HepG2 (cell line): ENCODE data around the gene GFER. TPM values are rescaled to one million over a fixed set of nuclear protein-coding genes. Genes with fewer than 3 reads are reported as not detected.

Experiments used
- ETV5 ChIP-seq: IDR thresholded peaks from 2 replicates; pipeline ENCODE4 v1.6.1; 2018; ENCODE audit warnings: missing biosample characterization, missing genetic modification reagents, inconsistent platforms, borderline replicate concordance
- HCFC1 ChIP-seq: fragments of 150-350 bp; IDR thresholded peaks from 2 replicates; pipeline ENCODE4 v1.6.1; 2014; ENCODE audit warnings: low read depth, low read length
- HNRNPK ChIP-seq: fragments of 200-400 bp; formaldehyde crosslinking; IDR thresholded peaks from 2 replicates; pipeline ENCODE4 v1.6.1; 2018; ENCODE audit warnings: low read length, low read depth, moderate library complexity, mild to moderate bottlenecking; ENCODE audit not compliant: poor library complexity, severe bottlenecking
- HOXA3 ChIP-seq: sonication (generic); formaldehyde crosslinking; IDR thresholded peaks from 2 replicates; pipeline ENCODE4 v1.5.0; 2020; ENCODE audit warnings: missing genetic modification reagents
- KDM2A ChIP-seq: sonication (generic); formaldehyde crosslinking; IDR thresholded peaks from 2 replicates; pipeline ENCODE4 v1.4.0; 2020; ENCODE audit warnings: low read depth, missing genetic modification reagents, borderline replicate concordance
- KLF11 ChIP-seq: IDR thresholded peaks from 2 replicates; pipeline ENCODE4 v1.6.1; 2016; ENCODE audit warnings: missing compliant biosample characterization
- PHF20 ChIP-seq: sonication (generic); formaldehyde crosslinking; IDR thresholded peaks from 2 replicates; pipeline ENCODE4 v1.5.0; 2020; ENCODE audit warnings: mild to moderate bottlenecking, missing genetic modification reagents
- PHF21A ChIP-seq: sonication (generic); formaldehyde crosslinking; IDR thresholded peaks from 2 replicates; pipeline ENCODE4 v1.5.0; 2020; ENCODE audit warnings: mild to moderate bottlenecking, missing genetic modification reagents
- RBFOX2 ChIP-seq: fragments of 200-400 bp; formaldehyde crosslinking; IDR thresholded peaks from 2 replicates; pipeline ENCODE4 v1.6.1; 2017; ENCODE audit warnings: low read depth, mild to moderate bottlenecking, low read length
- REPIN1 ChIP-seq: sonication (generic); formaldehyde crosslinking; IDR thresholded peaks from 2 replicates; pipeline ENCODE4 v1.8.0; 2022; ENCODE audit warnings: missing genetic modification reagents, low read depth, mild to moderate bottlenecking, borderline replicate concordance
- ZBTB34 ChIP-seq: sonication (generic); formaldehyde crosslinking; IDR thresholded peaks from 2 replicates; pipeline ENCODE4 v1.8.0; 2022; ENCODE audit warnings: mild to moderate bottlenecking, missing genetic modification reagents
- ZBTB43 ChIP-seq: sonication (generic); formaldehyde crosslinking; conservative IDR thresholded peaks from 2 replicates; pipeline ENCODE4 v1.4.0; 2020; ENCODE audit warnings: missing genetic modification reagents
- ZNF430 ChIP-seq: sonication (generic); formaldehyde crosslinking; IDR thresholded peaks from 2 replicates; pipeline ENCODE4 v1.9.0; 2021; ENCODE audit warnings: mild to moderate bottlenecking, missing genetic modification reagents
- polyA plus RNA-seq, 8 experiments: library from polyadenylated mRNA; depleted of rRNA in 3 of 8; stranded (reverse) in 7 of 8; unstranded in 1 of 8; fragments of >200 nt; fragmentation: Illumina TruSeq in 4 of 8; extraction: Trizol in 4 of 8; gene quantifications; 2 replicates each; pipeline versions ENCODE4 v1.2.1 to v1.2.3, GENCODE V29; 2011 to 2016; ENCODE audit warnings: low read depth in 4 of 8, missing spikeins in 1 of 8, mixed read lengths in 1 of 8; ENCODE audit not compliant: insufficient read depth in 1 of 8
- total RNA-seq, 5 experiments: library from RNA; depleted of rRNA; stranded (reverse); fragments of >200 nt; fragmentation: Illumina TruSeq; extraction: Trizol; gene quantifications; 2 replicates each; pipeline ENCODE4 v1.2.3, GENCODE V29; 2016; ENCODE audit warnings: low read depth in 1 of 5
- TF ChIP-seq, protein P1 (sequence below): sonication (generic); formaldehyde crosslinking; IDR thresholded peaks from 2 replicates; pipeline ENCODE4 v1.5.0; 2020; ENCODE audit warnings: mild to moderate bottlenecking, missing genetic modification reagents
- TF ChIP-seq, protein P2 (sequence below): sonication (generic); formaldehyde crosslinking; IDR thresholded peaks from 2 replicates; pipeline ENCODE4 v1.5.0; 2020; ENCODE audit warnings: mild to moderate bottlenecking, missing genetic modification reagents
- TF ChIP-seq, protein P3 (sequence below): sonication (generic); formaldehyde crosslinking; IDR thresholded peaks from 2 replicates; pipeline ENCODE4 v1.4.0; 2020; ENCODE audit warnings: mild to moderate bottlenecking, low read depth, missing genetic modification reagents

GFER gene
- total and polyA plus RNA-seq, 2 of the 13 experiments (the other 11 are each of a cell fraction or from before 2014, with no cell fraction given): 28.6 to 71.7 TPM

- TF ChIP-seq, protein P1, sequence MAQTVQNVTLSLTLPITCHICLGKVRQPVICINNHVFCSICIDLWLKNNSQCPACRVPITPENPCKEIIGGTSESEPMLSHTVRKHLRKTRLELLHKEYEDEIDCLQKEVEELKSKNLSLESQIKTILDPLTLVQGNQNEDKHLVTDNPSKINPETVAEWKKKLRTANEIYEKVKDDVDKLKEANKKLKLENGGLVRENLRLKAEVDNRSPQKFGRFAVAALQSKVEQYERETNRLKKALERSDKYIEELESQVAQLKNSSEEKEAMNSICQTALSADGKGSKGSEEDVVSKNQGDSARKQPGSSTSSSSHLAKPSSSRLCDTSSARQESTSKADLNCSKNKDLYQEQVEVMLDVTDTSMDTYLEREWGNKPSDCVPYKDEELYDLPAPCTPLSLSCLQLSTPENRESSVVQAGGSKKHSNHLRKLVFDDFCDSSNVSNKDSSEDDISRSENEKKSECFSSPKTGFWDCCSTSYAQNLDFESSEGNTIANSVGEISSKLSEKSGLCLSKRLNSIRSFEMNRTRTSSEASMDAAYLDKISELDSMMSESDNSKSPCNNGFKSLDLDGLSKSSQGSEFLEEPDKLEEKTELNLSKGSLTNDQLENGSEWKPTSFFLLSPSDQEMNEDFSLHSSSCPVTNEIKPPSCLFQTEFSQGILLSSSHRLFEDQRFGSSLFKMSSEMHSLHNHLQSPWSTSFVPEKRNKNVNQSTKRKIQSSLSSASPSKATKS: no peak
- TF ChIP-seq, protein P2, sequence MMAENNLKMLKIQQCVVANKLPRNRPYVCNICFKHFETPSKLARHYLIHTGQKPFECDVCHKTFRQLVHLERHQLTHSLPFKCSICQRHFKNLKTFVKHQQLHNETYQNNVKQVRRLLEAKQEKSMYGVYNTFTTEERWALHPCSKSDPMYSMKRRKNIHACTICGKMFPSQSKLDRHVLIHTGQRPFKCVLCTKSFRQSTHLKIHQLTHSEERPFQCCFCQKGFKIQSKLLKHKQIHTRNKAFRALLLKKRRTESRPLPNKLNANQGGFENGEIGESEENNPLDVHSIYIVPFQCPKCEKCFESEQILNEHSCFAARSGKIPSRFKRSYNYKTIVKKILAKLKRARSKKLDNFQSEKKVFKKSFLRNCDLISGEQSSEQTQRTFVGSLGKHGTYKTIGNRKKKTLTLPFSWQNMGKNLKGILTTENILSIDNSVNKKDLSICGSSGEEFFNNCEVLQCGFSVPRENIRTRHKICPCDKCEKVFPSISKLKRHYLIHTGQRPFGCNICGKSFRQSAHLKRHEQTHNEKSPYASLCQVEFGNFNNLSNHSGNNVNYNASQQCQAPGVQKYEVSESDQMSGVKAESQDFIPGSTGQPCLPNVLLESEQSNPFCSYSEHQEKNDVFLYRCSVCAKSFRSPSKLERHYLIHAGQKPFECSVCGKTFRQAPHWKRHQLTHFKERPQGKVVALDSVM (CRISPR knock-in tag): no peak
- TF ChIP-seq ZBTB34 (CRISPR knock-in tag) (no peak), KDM2A (CRISPR knock-in tag) (no peak; the same call in 1 of the 2 replicates), ZNF430 (no peak), RBFOX2 (peak; percentile 1; the same call in 1 of the 2 replicates), ZBTB43 (CRISPR knock-in tag) (no peak), REPIN1 (CRISPR knock-in tag) (0 out of 2 replicates have a peak, but pooled peaks have one; percentile 52), KLF11 (CRISPR knock-in tag) (no peak), PHF20 (CRISPR knock-in tag) (no peak), HOXA3 (peak; percentile 13; the same call in 1 of the 2 replicates), HCFC1 (no peak), ETV5 (CRISPR knock-in tag) (peak; percentile 35; the same call in 1 of the 2 replicates), PHF21A (no peak), HNRNPK (peak; percentile 59)
- TF ChIP-seq, protein P3, sequence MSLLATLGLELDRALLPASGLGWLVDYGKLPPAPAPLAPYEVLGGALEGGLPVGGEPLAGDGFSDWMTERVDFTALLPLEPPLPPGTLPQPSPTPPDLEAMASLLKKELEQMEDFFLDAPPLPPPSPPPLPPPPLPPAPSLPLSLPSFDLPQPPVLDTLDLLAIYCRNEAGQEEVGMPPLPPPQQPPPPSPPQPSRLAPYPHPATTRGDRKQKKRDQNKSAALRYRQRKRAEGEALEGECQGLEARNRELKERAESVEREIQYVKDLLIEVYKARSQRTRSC (CRISPR knock-in tag): no peak
These were observed 49.3 kb downstream of the GFER start (continued) for GRCh38 chr16:2033057-2033908.
